Activated CD8-positive, alpha-beta T cell treated with anti-CD3 and anti-CD28 coated beads for 36 hours (primary cell): Measurements from ENCODE around the gene AHCYL1. TPM values are rescaled to one million over a fixed set of nuclear protein-coding genes. Genes with fewer than 3 reads are reported as not detected.

ENCODE experiments used
- ATAC-seq: fragments of 200-7000 bp; cut with Tn5 transposase; one replicate; pipeline ENCODE4 v1.10.0; 2021; ENCODE audit warnings: mild to moderate bottlenecking, moderate library complexity
- CTCF ChIA-PET: fragments of 350-600 bp; sonication (Branson Sonifier 250); formaldehyde crosslinking; loops from one replicate; lab custom pipeline; 2021; ENCODE audit warnings: antibody characterized with exemption; lab: Charles Lee
- POLR2A ChIA-PET: fragments of 350-600 bp; sonication (Branson Sonifier 250); formaldehyde crosslinking; loops from one replicate; lab custom pipeline; 2021; ENCODE audit warnings: antibody characterized with exemption; lab: Charles Lee
- DNase-seq: peaks from one replicate; pipeline ENCODE4 v3.0.0-alpha.2; 2020
- H3K27ac Mint-ChIP-seq: one replicate; pipeline ENCODE4 v1.8.0; 2021; ENCODE audit warnings: mild to moderate bottlenecking, mixed read lengths
- H3K27me3 Mint-ChIP-seq: one replicate; pipeline ENCODE4 v1.8.0; 2021; ENCODE audit warnings: mixed read lengths
- H3K36me3 Mint-ChIP-seq: one replicate; pipeline ENCODE4 v1.8.0; 2021; ENCODE audit warnings: low read depth, mixed read lengths
- H3K4me1 Mint-ChIP-seq: one replicate; pipeline ENCODE4 v1.8.0; 2021; ENCODE audit warnings: low read depth, mixed read lengths
- H3K4me3 Mint-ChIP-seq: one replicate; pipeline ENCODE4 v1.8.0; 2021; ENCODE audit warnings: mild to moderate bottlenecking, moderate library complexity, mixed read lengths
- H3K9me3 Mint-ChIP-seq: one replicate; pipeline ENCODE4 v1.8.0; 2021; ENCODE audit warnings: mixed read lengths
- CTCF ChIP-seq: fragments of 200-600 bp; IDR thresholded peaks from one replicate; pipeline ENCODE4 v1.8.0; 2022; ENCODE audit warnings: antibody characterized with exemption, mild to moderate bottlenecking
- intact Hi-C: fragments of 100-400 bp; cut with micrococcal nuclease; formaldehyde crosslinking; loops from one replicate; pipeline ENCODE4 v1.10.0; 2022
- total RNA-seq, 2 experiments: library from RNA; stranded (reverse); gene quantifications; one replicate each; pipeline ENCODE4 v1.2.3, GENCODE V29; 2021

AHCYL1 gene
- total RNA-seq, 2 experiments from 2014 or later, result 77.8 to 79.1 TPM

DNA sequence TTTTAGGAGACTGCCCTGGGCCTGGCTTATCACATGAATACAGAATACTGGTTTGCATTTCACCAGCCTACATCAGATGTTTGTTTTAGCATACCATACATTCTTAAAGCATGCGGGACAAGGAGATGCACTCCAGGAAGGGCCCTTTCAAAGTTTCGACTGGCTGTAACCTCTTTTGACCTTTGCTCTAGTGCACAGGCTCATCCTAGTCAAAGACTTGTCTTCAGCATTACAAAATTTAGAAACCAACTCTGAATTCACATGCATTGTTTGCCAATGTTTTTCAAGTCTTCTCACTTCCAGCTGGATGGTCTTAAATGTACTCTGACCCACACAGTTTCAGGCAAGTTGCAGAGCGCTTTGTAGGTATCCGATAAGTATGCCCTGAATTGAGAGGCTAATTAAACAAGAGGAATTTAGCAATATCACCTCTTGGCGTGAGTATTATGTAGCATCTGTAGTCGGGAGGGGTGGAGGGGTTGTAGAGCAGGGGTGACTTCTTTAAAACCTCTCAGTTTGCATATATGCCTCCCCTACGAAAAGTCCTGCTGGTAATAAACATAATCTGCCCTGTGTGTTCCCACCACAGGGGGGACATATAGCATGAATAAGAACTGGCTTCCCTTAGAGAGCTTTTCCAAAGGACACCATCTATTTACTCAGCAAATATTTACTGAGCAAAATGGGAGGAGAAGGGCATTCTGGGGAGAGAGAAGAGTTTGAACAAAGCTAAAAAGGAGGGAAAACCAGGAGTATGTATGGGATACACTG lies 24.4 kb upstream of the AHCYL1 start:
- ATAC-seq (no peak), DNase-seq (no peak)
- ChIA-PET CTCF (interaction anchor here (1.0 to 5.5 kb wide), 8 partner anchors 21 to 470 kb away, joined by 3 to 39 read pairs (median 3); partner anchors contain the start of gene AHCYL1), POLR2A (interaction anchor here (1.1 to 1.3 kb wide), 2 partner anchors 10 to 46 kb away, joined by 3 to 4 read pairs; no protein-coding TSS in a partner anchor)
- Mint-ChIP-seq H3K27me3 (peaks cover 7% of the 10 kb centered on the region), H3K36me3 (no peaks in the 10 kb centered on the region), H3K4me3 (no peak overlapping the region), H3K27ac (no peak overlapping the region), H3K4me1 (no peaks in the 10 kb centered on the region), H3K9me3 (peaks cover 3% of the 10 kb centered on the region)
- TF ChIP-seq CTCF, result no peak
- intact Hi-C loops, result no loop called here

GRCh38 chr1:109960745-109961094 lies 23.8 kb upstream of the AHCYL1 start:
- no peak for TF ChIP-seq CTCF
- H3K9me3 Mint-ChIP-seq, result peaks cover 6% of the 10 kb centered on the region
- ChIA-PET POLR2A (interaction anchor here (1.1 to 1.3 kb wide), 2 partner anchors 11 to 47 kb away, joined by 3 to 4 read pairs; no protein-coding TSS in a partner anchor), CTCF (interaction anchor here (1.1 to 5.5 kb wide), 5 partner anchors 20 to 470 kb away, joined by 3 to 39 read pairs (median 3); partner anchors contain the start of gene AHCYL1)
- H3K27me3 Mint-ChIP-seq, result peaks cover 7% of the 10 kb centered on the region
- H3K4me3 Mint-ChIP-seq, result no peak overlapping the region
- DNase-seq (no peak), ATAC-seq (no peak)
- no peaks in the 10 kb centered on the region for H3K36me3 Mint-ChIP-seq
- no peaks in the 10 kb centered on the region for H3K4me1 Mint-ChIP-seq
- intact Hi-C loops, result no loop called here
- H3K27ac Mint-ChIP-seq, result no peak overlapping the region

GRCh38 chr1:109963864-109964263 lies 20.7 kb upstream of the AHCYL1 start:
- TF ChIP-seq CTCF, result no peak
- ATAC-seq, result no peak
- peaks cover 3% of the 10 kb centered on the region for H3K27me3 Mint-ChIP-seq
- intact Hi-C loops, result no loop called here
- no peaks in the 10 kb centered on the region for H3K36me3 Mint-ChIP-seq
- no peaks in the 10 kb centered on the region for H3K4me1 Mint-ChIP-seq
- no peak for DNase-seq
- H3K27ac Mint-ChIP-seq, result no peak overlapping the region
- no peak overlapping the region for H3K4me3 Mint-ChIP-seq
- peaks cover 6% of the 10 kb centered on the region for H3K9me3 Mint-ChIP-seq
- ChIA-PET POLR2A (no interaction called here), CTCF (no interaction called here)

- ChIA-PET POLR2A (interaction anchor here (0.9 kb wide), 1 partner anchor 78 kb away, joined by 3 read pairs; no protein-coding TSS in a partner anchor), CTCF (interaction anchor here (1.0 to 1.3 kb wide), 2 partner anchors 10 to 16 kb away, joined by 3 to 4 read pairs; partner anchors contain the start of gene AHCYL1)
- Mint-ChIP-seq H3K9me3 (peaks cover 6% of the 10 kb centered on the region), H3K36me3 (no peaks in the 10 kb centered on the region), H3K4me3 (no peak overlapping the region), H3K27ac (no peak overlapping the region), H3K27me3 (peaks cover 1% of the 10 kb centered on the region), H3K4me1 (no peaks in the 10 kb centered on the region)
- no peak for TF ChIP-seq CTCF
- DNase-seq (no peak), ATAC-seq (peak; percentile 13)
- intact Hi-C loops, result no loop called here
Observed at GRCh38 chr1:109969146-109969829, 15.3 kb upstream of the AHCYL1 start.
